ENCODE results near the gene ATP6V0A4.
"Not testable (repeated sequence)": the region's sequence is repeated elsewhere in the genome, so short reads cannot be mapped to it uniquely, and the experiment has no call there.

The ATP6V0A4 gene

DNA sequence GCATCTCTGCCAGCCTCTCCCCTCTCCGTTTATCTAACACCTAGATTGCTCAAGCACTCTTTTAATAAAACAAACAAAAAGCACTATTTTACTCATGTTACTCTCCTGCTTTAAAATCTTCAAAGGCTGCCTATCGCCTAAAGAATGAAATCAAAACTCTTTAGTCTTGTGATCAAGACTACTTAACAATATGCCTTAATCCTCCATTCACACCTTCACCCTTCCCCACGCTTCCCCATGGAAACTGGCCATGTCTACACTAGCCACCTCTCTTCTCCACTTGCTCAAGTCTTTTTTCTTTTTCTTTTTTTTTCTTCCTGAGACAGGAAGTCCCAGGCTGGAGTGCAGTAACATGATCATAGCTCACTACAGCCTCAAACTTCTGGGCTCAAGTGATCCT is 48.0 kb downstream of the ATP6V0A4 start:
- DNase-seq, result no peak

DNA sequence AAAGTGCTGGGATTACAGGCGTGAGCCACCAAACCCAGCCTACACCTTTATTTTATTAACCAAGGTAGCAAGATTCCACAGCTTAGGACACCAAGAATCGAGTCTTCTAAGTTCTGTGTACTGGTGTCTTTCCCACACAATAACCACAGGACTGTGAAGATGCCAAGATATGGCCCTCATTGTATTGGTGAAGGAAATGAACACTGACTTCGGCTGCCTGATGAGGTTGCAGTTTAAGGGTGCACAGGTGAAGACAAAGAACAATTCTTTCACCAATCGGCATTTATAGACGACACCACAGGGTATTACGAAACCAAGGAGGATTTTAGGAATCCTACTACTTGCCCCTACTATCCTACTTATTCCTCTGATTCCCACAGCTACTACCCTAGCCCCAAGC is 49.3 kb downstream of the ATP6V0A4 start:
- no peak for DNase-seq

DNA sequence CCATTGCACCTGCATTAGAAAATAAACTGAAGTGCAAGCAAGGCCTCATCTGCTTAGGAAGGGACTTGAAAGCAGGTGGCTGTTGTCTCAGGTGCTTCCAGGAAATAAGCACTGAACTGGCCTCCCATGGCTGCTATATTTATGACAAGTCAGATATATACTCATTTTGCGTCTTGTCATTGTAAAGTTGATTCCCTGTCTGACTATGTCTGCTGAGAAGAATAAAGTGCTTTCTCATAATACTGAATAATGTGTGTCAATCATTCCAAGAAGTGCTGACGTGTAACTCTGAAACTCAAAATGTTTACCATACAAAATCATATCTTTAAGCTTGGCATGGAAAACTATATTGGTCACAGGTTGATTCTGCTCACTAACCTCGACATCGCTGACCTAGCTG is 51.9 kb downstream of the ATP6V0A4 start:
- no peak for DNase-seq

DNA sequence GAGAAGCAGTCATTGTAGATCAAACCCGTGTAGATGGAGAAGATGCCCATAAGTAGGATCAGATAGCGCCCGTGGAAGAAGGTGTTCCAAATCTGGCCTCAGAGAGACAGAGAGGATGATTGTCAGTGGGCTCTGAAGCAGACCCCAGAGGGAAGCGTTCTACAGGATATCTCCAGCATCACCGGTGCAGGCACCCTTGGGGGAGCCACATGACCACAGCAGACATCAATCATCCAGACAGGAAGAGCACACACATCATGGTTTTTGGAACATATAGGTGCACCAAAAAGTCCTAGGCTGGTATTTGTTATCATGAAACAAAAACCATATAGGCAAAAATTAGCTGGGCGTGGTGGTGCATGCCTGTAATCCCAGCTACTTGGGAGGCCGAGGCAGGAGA is 52.8 kb downstream of the ATP6V0A4 start:
- no peak for DNase-seq

DNA sequence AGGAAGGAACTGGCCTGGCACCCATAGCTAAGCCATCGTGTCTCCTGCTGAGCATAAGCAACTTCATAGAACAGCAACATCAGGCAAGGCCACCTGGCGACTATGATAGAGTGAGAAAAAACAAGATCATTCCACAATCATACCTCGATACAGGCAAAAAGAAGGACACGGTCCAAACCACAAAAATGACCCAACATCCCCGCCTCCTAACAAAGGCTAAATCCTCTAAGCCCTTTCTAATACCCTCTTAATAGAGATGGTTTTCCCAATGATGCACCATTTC is 56.6 kb downstream of the ATP6V0A4 start:
- DNase-seq, result no peak

DNA sequence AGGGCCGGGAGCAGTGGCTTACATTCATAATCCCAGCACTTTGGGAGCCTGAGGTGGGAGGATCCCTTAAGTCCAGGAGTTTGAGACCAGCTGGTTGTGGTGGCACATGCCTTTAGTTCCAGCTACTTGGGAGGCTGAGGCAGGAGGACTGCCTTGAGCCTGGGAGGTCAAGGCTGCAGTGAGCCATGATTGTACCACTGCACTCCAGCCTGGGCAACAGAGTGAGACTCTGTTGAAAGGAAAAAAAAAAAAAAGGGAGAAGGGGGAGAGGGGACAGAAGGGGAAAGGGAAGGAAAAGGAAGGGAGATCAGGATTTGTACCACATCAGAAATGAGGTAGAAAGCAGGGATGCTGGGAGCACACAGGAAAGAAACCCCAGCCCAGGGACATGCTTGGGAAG is 58.1 kb downstream of the ATP6V0A4 start:
- no peak for DNase-seq

DNA sequence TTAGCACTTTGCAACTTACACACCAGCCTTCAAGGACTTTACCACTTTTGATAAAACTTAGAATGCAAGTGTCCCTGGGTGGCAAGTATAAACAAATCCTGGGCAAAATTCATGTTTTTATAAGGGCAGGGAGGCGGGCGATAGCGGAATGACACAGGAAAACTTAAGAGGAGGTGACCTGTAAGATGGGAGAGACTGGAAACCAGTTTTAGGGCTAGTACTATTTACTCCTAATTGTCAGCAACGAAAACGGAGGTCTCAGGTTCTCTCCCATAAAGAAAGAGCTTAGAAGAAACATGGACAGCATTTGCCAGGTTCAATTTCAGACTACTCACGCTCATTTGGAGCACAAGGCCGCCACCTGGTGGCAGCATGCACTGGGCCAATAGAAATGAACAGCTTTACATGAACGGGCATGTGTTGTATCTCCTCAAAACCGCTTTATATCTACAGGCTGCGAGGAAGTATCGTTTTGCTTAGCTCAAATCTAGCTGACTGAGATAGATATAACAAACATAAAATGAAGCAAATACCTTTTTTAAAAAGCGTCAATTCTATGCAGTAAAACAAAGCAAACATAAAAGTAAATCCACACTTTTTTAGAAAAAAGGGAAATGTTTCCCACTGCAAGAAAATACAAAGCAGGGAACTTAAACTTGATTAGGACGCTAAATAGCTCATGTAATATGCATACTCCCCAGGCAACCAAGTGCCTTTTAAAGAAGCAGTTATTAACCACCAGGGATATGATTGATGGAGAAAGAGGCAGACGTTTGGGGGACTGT is 59.3 kb downstream of the ATP6V0A4 start:
- DNase-seq, result peak; percentile 36 to 79 (median 61)

DNA sequence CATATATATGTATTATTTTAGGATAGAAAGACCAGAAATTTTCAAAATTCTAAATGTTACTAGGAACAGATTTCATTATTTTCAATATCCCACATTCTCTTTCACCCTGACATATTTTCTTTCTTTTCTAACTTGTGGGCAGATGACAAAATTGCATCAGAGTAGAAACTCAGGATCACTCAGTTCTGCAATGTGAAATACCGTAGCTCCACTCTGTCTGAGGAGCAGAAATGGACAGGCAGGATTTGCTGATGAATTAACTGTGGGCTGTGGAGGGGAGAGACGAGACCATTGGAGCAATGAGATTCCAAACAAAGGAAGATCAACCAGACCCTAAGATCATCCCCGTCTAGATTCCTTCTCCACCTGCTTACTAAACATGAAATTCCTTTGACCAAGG is 59.9 kb downstream of the ATP6V0A4 start:
- DNase-seq, result no peak

DNA sequence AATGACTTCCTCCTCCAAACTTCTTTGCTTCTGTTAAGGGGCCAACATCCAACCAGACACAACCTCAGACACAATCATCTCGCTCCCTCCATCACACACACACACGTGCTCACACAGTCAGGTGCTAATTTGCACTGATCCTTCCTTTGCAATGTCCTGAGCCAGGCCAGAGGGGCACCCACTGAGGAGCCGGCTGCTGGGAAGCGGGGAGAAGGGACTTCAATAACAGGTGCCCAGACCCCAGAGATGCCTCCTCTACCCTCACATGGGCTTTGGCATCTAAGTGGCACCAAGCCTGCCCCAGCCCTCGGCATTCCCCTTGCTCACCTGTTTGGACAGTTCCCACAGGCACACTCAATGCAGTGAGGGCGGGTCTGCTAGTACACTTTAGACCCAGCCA is 62.6 kb downstream of the ATP6V0A4 start:
- DNase-seq, result no peak

DNA sequence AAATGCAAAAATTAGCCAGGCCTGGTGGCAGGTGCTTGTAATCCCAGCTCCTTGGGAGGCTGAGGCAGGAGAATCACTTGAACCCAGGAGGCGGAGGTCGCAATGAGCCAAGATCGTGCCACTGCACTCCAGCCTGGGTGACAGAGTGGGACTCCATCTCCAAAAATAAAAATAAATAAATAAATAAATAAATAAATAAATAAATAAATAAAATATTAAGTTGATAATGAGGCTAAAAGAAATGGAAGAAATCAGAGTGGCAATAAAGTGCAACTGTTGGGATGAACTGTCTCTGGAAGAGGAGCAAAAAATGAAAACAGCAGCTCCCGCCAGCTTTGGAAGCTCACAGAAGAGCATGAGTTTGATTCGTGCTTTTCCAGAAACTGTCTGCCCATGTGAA is 66.3 kb downstream of the ATP6V0A4 start:
- DNase-seq, result not testable (repeated sequence)

DNA sequence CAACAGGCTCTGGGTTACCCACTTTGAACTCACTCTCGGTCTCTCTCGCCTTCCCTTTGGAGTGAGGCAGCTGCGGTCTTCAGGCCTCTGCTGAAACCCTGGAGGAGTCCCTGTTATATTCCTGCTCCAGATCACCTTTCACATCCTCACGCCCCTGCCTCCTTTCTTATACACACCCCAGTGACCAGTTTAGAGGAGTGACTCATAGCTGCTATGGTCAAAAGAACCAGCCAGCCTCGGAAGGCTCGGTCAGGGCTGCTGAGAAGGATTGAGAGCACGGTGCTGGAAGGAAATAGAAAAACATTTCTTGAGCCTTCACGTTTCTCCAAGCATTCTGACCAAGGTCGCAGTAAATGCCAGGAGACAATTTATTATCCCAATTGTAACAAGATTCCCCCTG is 68.6 kb downstream of the ATP6V0A4 start:
- DNase-seq, result no peak

DNA sequence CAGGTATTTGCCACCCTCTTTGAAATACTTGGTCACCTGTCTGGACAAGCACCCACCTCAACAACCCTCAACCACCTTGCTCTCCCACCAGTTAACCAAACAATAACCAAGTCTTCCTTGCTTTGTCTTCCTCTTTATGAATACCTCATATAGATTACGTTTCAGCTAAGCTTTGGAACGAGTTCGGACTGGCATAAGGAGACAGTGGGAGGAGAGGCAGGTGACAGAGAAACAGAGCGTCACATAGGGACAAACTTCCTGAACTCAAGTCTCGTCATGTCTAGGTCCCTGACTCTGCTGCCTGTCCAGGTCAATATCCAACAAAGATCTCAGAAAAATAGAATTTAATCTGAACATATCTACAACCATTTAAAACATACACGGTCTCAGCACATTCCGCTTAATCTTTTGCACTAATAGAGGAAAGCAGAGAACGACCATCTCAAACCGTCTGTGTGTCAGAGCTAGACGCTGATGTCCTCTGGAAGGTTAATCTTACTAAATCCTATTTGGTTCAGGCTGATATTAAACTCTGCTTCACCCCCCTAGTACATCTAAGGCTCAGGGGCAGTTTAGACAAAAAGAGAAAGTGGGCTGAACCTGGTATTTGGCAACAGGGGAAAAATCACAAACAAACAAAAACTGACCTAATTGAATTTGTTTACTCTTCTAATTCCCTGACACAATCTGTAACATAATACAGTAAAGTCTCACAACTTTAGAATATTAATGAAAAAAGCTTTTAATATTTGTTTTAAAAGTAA is 70.5 kb downstream of the ATP6V0A4 start:
- no peak for DNase-seq

DNA sequence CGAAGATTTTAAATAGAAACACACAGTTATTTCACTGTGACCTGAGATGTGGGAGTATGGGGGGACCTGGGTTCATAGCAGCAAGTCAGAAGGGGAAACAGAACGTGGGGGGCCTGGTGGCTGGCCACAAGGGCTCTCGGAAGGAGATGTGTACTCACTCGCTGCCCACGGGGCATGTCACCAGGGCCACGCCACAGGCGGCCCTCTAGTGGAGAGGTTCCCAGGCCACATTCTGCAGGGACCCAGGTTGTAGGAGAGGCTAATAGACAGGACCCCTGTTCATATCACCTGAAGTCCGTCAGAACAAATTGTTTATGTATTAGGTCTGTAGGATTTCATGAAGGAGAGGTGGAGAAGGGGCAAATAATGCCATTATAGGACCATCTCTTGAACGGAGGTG is 71.7 kb downstream of the ATP6V0A4 start:
- DNase-seq, result no peak

DNA sequence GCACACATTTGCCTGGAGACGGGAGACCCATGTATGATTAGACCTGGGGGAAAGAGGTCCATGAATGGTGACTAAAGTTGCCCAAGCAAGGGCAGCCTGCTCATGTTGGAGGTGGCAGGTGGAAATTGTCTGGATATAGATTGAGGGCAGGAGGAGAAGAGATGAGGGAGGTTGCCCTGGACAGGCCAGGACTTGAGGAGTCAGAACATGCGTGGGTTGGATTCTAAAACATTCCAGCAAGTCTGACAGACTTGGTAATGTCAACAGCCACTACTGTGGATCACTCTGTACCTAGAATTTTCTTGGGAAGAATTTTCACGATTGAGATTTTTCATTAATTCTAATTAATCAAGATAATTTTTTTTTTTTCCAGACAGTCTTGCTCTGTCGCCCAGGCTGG is 77.7 kb downstream of the ATP6V0A4 start:
- no peak for DNase-seq

DNA sequence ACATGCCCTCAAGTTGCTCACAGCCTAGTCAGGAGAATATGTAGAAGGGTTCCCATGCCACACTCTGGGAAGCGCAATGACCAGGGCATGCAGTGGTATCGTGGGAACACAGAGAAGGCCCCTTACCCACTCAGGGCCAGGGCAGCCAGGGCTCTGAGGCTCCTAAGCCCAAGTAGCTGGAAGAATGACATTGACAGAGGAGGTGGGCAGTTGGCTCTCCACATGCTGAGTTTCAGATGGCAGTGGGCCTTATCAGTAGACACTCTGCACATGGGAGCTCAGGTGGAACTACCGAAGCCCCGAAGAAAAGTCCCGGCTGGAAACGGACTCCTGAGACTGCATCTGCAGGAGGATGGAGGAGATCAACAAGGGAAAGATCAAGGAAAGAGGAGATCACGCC is 81.1 kb downstream of the ATP6V0A4 start:
- no peak for DNase-seq

DNA sequence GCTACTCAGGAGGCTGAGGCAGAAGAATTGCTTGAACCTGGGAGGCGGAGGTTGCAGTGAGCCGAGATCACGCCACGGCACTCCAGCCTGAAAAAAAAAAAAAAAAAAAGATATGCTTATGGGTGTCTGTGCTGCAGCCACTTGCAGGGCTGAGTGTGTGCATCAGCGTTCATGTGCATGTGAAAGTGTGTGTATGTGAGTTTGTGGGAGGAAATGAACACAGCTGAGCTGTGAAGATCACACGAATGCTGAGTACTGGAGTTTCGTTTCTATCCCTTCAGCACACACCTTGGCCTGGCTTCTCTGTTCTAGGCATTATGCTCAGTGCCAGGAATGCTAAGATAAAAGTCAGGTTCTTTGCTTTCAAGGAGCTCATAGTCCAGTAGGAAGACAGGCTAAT is 84.8 kb downstream of the ATP6V0A4 start:
- DNase-seq, result no peak

DNA sequence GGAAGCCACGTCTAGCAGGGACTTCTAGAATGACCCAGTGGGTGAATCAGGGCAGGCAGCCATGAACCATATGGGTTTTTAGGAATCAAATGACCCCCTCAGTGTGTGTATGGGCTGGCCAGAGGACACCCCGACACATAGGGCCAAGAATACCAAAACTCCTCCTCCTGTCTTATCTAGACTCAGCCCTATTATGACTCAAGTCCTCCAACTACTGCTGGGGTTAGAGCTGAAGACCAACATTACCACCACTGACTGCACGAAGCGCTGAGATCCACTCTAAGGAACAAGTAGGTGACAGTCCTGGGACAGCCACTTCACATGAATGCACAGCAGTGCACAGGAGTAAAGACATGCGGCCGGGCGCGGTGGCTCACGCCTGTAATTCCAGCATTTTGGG is 85.3 kb downstream of the ATP6V0A4 start:
- DNase-seq, result no peak

DNA sequence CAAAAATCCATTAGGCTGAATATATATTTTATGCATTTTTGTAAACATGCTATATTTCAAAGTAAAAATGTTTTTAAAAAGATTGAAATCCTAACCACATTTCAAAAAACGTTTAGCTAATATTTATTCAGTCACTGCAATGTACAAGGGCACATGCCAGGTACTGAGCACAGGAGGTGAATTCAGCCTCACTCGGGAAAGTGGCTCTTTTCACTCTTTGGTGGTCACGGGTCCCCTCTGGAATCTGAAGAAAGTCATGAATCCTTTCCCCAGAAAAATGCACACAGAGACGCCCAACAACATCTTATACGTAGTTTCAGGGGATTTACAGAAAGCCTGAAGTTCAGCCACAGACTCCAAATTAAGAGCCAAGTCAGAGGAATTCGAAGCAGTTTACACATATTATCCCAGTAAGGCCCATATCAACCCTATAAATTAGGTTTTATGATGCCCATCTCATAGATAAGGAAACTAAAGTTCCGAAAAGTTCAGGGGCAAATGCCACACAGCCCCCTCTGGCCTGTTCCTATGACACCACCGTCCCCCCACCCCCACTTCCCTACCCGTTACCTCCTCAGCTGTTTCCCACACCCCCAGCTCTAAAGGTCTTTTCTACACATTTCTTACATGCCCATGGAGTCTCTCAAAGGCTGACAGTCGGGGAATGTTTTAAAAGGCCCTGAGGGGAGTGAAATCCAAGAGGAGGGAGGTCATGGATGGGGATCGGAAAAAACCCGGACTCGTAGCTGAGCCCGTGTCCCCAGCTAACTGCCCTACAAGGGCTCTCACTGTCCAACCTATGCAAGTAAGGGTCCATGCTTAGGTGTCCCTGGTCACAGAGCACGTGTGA is 87.2 kb downstream of the ATP6V0A4 start:
- no peak for DNase-seq

DNA sequence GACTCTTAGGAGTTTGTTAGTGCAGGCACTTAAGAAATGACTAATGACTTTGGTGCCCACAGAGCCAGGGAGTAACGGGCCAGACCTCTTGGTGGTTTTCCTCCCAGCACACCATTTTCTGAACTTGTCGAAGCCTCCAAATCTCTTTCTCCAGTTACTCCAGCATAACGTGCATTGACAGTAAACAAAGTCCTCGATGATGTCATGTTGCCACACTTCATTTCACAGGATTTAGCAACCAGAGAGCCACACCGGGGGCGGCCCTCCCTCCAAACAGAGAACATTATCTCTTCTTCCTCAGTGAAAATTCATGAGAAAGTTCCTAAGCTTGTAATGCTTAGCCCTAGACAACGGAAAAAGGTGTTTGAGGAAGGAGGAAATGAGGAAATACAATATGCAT is 92.8 kb downstream of the ATP6V0A4 start:
- DNase-seq, result no peak

DNA sequence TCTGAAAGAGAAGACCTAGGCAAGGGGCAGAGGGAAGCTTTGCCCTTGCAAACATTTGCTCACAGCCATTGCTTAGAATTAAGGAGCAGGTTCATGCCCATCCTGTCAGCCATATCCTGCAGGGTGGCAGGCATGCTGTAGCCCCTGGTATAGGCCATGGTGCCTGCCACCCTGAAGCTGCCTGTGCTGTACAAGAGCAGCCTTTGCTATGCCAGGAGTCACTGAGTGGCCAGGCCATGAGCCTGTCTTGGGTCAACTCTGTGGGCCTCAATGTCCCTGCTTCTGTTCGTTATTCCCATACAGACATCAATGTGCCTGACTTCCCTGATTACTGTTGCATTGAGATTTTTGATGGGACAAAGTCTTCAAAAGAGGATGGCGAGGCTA is 96.5 kb downstream of the ATP6V0A4 start:
- DNase-seq, result no peak

DNA sequence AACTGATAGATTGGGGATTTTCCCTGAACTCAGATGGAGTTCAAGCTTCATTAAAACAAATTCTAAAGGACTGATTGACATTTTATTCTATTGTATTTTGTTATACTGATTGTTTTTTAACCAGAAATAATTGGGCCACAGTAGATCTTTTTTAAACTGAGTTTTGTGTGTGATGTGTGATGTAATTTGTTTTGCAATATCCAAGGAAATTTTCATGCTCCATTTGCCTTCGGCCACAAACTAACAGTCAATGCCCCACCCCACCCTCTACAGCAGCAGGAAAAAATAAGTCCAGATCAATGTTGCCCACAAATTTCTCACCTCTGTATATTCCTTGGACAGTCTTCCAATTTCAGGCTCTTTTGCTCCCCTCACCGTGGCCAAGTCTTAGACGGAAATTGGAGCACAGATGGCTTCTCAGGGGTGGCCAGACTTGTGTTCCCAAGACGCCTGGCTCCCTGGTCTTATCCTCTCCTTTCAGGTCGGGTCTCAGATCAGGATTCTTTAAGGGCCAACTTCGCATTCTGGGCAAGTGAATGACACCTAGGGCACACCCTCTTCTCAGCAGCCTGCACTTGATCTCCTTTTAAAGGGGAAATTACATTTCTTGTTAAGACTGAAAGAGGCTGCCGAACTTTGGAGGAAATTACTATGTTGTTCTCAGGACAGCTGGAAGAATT is 97.0 kb downstream of the ATP6V0A4 start, which contains the start of gene SVOPL:
Gene SVOPL (minus strand): TSS at position 506 of the 680 bp plus-strand sequence. CDS start 22,317 bp downstream, outside the sequence.
- DNase-seq, result no peak

DNA sequence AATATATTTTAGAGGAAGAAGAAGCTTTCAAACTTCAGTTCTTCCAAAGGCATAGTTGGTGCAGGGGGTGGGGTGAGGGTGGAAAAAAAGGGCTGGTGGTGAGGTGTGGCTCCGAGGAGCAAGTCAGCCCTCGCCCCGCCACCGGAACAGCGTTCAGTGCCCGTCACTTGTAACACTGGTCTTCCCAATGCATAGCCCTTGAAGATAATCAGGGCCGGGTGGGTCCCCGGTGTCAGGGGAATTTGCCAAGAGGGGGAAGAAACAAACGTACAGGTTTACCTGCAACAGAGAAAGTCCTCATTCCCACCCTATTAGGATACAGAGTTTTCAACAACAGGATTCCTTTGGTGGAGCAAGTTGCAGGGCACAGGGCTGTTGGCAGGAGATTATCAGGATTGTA is 98.3 kb downstream of the ATP6V0A4 start:
- DNase-seq, result no peak

DNA sequence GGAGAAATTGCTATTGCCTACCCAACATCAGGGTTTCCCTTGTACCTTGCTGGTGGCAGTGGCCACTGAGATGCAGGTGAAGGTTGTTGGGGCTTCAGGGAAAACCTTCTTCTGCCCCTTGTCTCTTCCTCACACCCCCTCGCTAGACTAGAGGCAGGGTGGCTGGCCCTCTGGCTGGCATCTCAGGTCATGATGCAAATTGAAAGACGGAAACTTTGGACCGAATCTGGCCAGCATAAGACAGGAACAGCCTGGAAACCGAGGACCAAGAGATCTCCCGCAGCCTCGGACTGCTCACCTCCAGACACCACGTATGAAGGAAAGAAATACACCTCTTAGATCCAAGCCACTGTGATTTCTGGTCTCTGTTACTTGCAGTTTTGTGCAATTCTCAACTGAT is 99.7 kb downstream of the ATP6V0A4 start:
- no peak for DNase-seq

Data from activated naive CD4-positive, alpha-beta T cell (primary cell).